ENCODE data around the gene OSBPL7.

GRCh38 chr17:47869114-47869513, 47.5 kb upstream of the OSBPL7 start:
- no peak for TF ChIP-seq SRF (IDR thresholded peaks at IDR 0.05; ENCODE audit: low read depth)
- TF ChIP-seq FOSL1 (IDR thresholded peaks at IDR 0.05; ENCODE audit: low read depth) = no peak
- TF ChIP-seq CTCF (IDR thresholded peaks at IDR 0.05 in 2 of 3, conservative IDR thresholded peaks at IDR 0.05 in 1 of 3; ENCODE audit: borderline replicate concordance in 1 of 3, insufficient read depth in 1 of 3, low read depth in 2 of 3, low read length in 2 of 3) = no peak
- no peak for TF ChIP-seq SIN3A (IDR thresholded peaks at IDR 0.05; ENCODE audit: low read depth)
- TF ChIP-seq POLR2AphosphoS5 (IDR thresholded peaks at IDR 0.05; ENCODE audit: low read depth, low read length) = no peak
- TF ChIP-seq POLR2A (IDR thresholded peaks at IDR 0.05; ENCODE audit: borderline replicate concordance, extremely low read depth, insufficient read depth, insufficient read length) = no peak
- TF ChIP-seq RAD21 (IDR thresholded peaks at IDR 0.05; ENCODE audit: low read depth) = no peak
- TF ChIP-seq SP1 (IDR thresholded peaks at IDR 0.05; ENCODE audit: low read depth) = no peak
- TF ChIP-seq EZH2 (IDR thresholded peaks at IDR 0.05) = no peak
- TF ChIP-seq ZFX (IDR thresholded peaks at IDR 0.05) = no peak
- no peak for TF ChIP-seq REST (IDR thresholded peaks at IDR 0.05; ENCODE audit: low read depth)
- TF ChIP-seq ZNF274 (IDR thresholded peaks at IDR 0.05; ENCODE audit: low read depth, low read length) = no peak
- TF ChIP-seq ZBTB33 (IDR thresholded peaks at IDR 0.05; ENCODE audit: extremely low read depth, insufficient replicate concordance, low read length) = no peak

All from HCT116 (cell line).